Measurements from ENCODE around the gene G6PC3.
"Not testable (repeated sequence)": the region's sequence is repeated elsewhere in the genome, so short reads cannot be mapped to it uniquely, and the experiment has no call there.

Gene G6PC3

GRCh38 chr17:44110823-44111633 lies 40.5 kb downstream of the G6PC3 start:
- DNase-seq, result peak; percentile 51 to 75

GRCh38 chr17:44111777-44112176 lies 41.2 kb downstream of the G6PC3 start:
- DNase-seq, result no peak

- DNase-seq, result no peak
Observed at GRCh38 chr17:44112284-44113280, 42.0 kb downstream of the G6PC3 start.

- DNase-seq, result no peak
Observed at GRCh38 chr17:44113382-44113781, 42.8 kb downstream of the G6PC3 start.

- no peak for DNase-seq
Observed at GRCh38 chr17:44113868-44114840, 43.6 kb downstream of the G6PC3 start.

GRCh38 chr17:44115585-44116415 lies 45.3 kb downstream of the G6PC3 start:
- no peak for DNase-seq

GRCh38 chr17:44117351-44117750 lies 46.8 kb downstream of the G6PC3 start:
- no peak for DNase-seq

- DNase-seq, result no peak
Observed at GRCh38 chr17:44118427-44119050, 48.0 kb downstream of the G6PC3 start.

- no peak for DNase-seq
Observed at GRCh38 chr17:44119062-44119461, 48.5 kb downstream of the G6PC3 start.

- DNase-seq, result no peak
Observed at GRCh38 chr17:44119798-44120197, 49.3 kb downstream of the G6PC3 start.

- not testable (repeated sequence) for DNase-seq
Observed at GRCh38 chr17:44120281-44120680, 49.7 kb downstream of the G6PC3 start.

GRCh38 chr17:44120851-44121605 lies 50.5 kb downstream of the G6PC3 start:
- no peak for DNase-seq

- DNase-seq, result no peak
Observed at GRCh38 chr17:44121997-44122815, 51.7 kb downstream of the G6PC3 start.

GRCh38 chr17:44122816-44123355 lies 52.4 kb downstream of the G6PC3 start:
- DNase-seq, result peak in 1 of 2 donors; percentile 27

GRCh38 chr17:44123356-44124117 lies 53.0 kb downstream of the G6PC3 start, which contains the start of gene HDAC5:
Gene HDAC5 (minus strand): TSS chr17:44123641. CDS start chr17:44117515, 6,126 bp downstream.
- DNase-seq, result peak; percentile 96

GRCh38 chr17:44124118-44124438 lies 53.5 kb downstream of the G6PC3 start:
- DNase-seq, result no peak
